Fibroblast of lung (primary cell): ENCODE results near the gene RPS8.

Experiments used
- EZH2 ChIP-seq: IDR thresholded peaks from 2 replicates; pipeline ENCODE4 v1.5.1; 2012; ENCODE audit warnings: low read length, control low read depth, mild to moderate bottlenecking; ENCODE audit errors: missing control alignments
- TF ChIP-seq, protein P1 (sequence below), 2 donors: IDR thresholded peaks in 1 of 2; conservative IDR thresholded peaks in 1 of 2; 1 replicate in 1 of 2; 2 replicates in 1 of 2; pipeline ENCODE4 v1.5.1; 2011 to 2012; ENCODE audit warnings: low read length in 2 of 2, control low read depth in 1 of 2, inconsistent platforms in 1 of 2, low read depth in 1 of 2, mild to moderate bottlenecking in 1 of 2

DNA sequence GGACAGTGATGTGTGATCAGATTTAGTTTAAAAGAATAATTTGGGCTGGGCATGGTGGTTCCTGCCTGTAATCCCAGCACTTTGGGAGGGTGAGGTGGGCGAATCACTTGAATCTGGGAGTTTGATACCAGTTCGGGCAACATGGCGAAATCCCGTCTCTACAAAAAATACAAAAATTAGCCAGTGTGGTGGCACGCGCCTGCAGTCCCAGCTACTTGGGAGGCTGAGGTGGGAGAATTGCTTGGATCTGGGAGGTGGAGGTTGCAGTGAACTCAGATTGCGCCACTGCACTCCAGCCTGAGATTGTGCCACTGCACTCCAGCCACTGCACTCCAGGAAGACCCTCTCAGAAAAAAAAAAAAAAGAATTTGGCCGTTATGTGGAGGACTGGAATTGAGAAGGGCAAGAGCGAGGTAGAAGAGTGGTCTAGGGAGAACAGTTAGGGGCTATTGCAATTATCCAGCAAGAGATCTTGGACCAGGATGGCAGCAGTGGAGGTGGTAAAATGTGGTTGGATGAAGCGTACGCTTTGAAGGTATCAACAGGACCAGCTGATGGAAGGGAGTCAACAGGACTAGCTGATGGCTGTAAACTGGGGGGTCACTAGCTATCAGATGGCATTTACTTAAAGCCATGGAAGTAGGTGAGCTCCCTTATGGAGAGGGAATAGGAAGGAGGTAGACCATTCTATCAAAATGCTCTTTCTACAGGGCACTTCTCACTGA lies 42.6 kb downstream of the RPS8 start:
- TF ChIP-seq, protein P1, sequence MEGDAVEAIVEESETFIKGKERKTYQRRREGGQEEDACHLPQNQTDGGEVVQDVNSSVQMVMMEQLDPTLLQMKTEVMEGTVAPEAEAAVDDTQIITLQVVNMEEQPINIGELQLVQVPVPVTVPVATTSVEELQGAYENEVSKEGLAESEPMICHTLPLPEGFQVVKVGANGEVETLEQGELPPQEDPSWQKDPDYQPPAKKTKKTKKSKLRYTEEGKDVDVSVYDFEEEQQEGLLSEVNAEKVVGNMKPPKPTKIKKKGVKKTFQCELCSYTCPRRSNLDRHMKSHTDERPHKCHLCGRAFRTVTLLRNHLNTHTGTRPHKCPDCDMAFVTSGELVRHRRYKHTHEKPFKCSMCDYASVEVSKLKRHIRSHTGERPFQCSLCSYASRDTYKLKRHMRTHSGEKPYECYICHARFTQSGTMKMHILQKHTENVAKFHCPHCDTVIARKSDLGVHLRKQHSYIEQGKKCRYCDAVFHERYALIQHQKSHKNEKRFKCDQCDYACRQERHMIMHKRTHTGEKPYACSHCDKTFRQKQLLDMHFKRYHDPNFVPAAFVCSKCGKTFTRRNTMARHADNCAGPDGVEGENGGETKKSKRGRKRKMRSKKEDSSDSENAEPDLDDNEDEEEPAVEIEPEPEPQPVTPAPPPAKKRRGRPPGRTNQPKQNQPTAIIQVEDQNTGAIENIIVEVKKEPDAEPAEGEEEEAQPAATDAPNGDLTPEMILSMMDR (conservative IDR thresholded peaks at IDR 0.05 in 1 of 2, IDR thresholded peaks at IDR 0.05 in 1 of 2; ENCODE audit: low read depth in 1 of 2, low read length in 2 of 2) = no peak
- TF ChIP-seq EZH2 = no peak
